Activated T-helper 1 cell treated with anti-CD3 and anti-CD28 coated beads, Interleukin-12 subunit alpha, Interleukin-12 subunit beta, Interleukin-2, Interleukin-4 antibody, amounts not matched to agents 30 ng/mL and 10 ng/mL and 1 ng/mL, durations not matched to agents 14 hours and 24 hours and 36 hours (primary cell): ENCODE results near the gene CYS1. TPM values are rescaled to one million over a fixed set of nuclear protein-coding genes. Genes with fewer than 3 reads are reported as not detected.

ENCODE experiments used
- DNase-seq: peaks from one replicate; pipeline ENCODE4 v3.0.0; 2021; ENCODE audit warnings: low spot score
- H3K27ac Mint-ChIP-seq: one replicate; pipeline ENCODE4 v1.8.0; 2021; ENCODE audit warnings: mild to moderate bottlenecking, mixed read lengths
- H3K27me3 Mint-ChIP-seq: one replicate; pipeline ENCODE4 v1.8.0; 2022; ENCODE audit warnings: mild to moderate bottlenecking, moderate library complexity, mixed read lengths; ENCODE audit not compliant: insufficient read depth
- H3K36me3 Mint-ChIP-seq: one replicate; pipeline ENCODE4 v1.8.0; 2021; ENCODE audit warnings: low read depth, mixed read lengths
- H3K4me1 Mint-ChIP-seq: one replicate; pipeline ENCODE4 v1.8.0; 2021; ENCODE audit warnings: low read depth, mixed read lengths
- H3K4me3 Mint-ChIP-seq: one replicate; pipeline ENCODE4 v1.8.0; 2021; ENCODE audit warnings: mild to moderate bottlenecking, moderate library complexity, mixed read lengths
- H3K9me3 Mint-ChIP-seq: one replicate; pipeline ENCODE4 v1.8.0; 2021; ENCODE audit warnings: mixed read lengths
- intact Hi-C: fragments of 100-400 bp; cut with micrococcal nuclease; formaldehyde crosslinking; loops from one replicate; pipeline ENCODE4 v1.15.1; 2024
- total RNA-seq: library from RNA; stranded (reverse); gene quantifications from 2 replicates; pipeline ENCODE4 v1.2.3, GENCODE V29; 2022

The CYS1 gene, protein sequence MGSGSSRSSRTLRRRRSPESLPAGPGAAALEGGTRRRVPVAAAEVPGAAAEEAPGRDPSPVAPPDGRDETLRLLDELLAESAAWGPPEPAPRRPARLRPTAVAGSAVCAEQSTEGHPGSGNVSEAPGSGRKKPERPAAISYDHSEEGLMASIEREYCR
- total RNA-seq = 0.56 and 0.70 TPM in 2 replicates

GRCh38 chr2:10079870-10080535, at the start of gene CYS1:
Gene CYS1, minus strand, starts transcription at chr2:10080411. Its CDS starts 188 bp downstream, at chr2:10080223.
- intact Hi-C loops = loop anchor here (2.0 to 5.0 kb wide), 2 partner anchors 222 to 589 kb away; partner anchors contain the start of gene HPCAL1
- Mint-ChIP-seq H3K27ac (peak within 1 kb of the TSS; percentile 66), H3K36me3 (peaks cover 1% of the 10 kb centered on the region), H3K4me1 (peaks cover 50% of the 10 kb centered on the region), H3K9me3 (no peaks in the 10 kb centered on the region), H3K27me3 (peaks cover 66% of the 10 kb centered on the region), H3K4me3 (peak within 1 kb of the TSS; percentile 81)
- no peak for DNase-seq

DNA sequence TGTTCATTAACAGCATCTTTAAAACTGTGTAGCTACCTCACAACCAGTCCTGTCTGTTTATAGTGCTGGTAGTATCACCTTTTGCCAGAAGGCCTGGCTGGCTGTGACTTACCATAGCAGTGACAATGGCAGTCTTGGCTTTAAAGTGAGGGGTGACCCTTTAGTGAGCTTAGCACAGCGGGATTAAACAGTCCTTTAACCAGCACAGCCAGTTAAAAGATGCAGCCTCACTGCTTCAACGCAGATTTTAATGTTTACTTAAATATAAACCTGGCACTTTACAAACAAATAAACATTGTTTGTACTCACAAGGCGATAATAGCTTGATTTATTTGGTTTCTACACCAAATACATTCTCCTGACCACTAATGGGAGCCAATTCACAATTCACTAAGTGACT, 49.3 kb upstream of the CYS1 start:
- intact Hi-C loops = no loop called here
- no peak overlapping the region for H3K27ac Mint-ChIP-seq

DNA sequence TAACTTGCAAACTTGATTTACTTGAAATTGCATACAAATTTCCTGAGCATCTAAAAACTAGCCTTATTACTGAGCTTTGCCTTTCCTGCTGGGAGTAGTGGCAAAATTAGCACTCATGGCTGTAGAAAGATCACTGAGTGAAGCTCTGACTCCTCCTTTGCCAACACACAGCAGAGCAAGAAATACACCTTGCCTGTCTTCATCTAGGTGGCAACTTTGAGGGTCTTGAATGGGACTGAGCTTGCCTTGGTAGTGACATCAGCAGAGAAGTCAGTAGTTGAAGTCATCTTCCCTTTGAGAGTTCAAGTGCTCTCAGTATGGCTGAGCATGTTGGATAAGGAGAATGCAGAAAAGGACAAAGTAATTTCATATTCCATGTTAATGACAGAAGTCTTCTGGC, 48.2 kb upstream of the CYS1 start:
- DNase-seq = no peak
- H3K4me1 Mint-ChIP-seq = peaks cover 80% of the 10 kb centered on the region
- H3K27ac Mint-ChIP-seq = peak overlapping the region; percentile 13
- peak overlapping the region; percentile 43 for H3K4me3 Mint-ChIP-seq
- intact Hi-C loops = no loop called here
- H3K36me3 Mint-ChIP-seq = peaks cover 66% of the 10 kb centered on the region
- no peaks in the 10 kb centered on the region for H3K9me3 Mint-ChIP-seq
- no peaks in the 10 kb centered on the region for H3K27me3 Mint-ChIP-seq

More for the DNA sequence above, 49.3 kb upstream of the CYS1 start:
- H3K4me3 Mint-ChIP-seq = peak overlapping the region; percentile 43
- H3K27me3 Mint-ChIP-seq = no peaks in the 10 kb centered on the region
- H3K9me3 Mint-ChIP-seq = no peaks in the 10 kb centered on the region
- H3K36me3 Mint-ChIP-seq = peaks cover 61% of the 10 kb centered on the region
- DNase-seq = no peak
- H3K4me1 Mint-ChIP-seq = peaks cover 71% of the 10 kb centered on the region

DNA sequence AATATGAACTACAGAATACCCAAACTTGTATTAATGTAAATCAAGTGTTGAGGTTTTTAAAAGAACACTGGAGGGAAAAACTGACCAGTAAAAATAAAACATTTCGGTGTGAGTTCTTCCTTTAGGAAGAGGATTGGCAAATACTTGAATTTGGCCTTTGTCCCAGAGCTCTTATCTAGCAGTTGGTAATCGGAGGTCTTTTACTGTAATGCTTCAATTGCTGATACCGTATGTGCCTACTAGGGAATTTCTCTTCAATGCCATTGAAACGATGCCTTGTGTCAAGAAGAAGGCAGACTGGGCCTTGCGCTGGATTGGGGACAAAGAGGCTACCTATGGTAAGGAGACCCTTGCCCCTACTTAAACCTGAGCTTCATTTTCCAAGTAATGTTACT, 46.4 kb upstream of the CYS1 start:
- intact Hi-C loops = no loop called here
- no peak for DNase-seq
- H3K27ac Mint-ChIP-seq = peak overlapping the region; percentile 52
- no peaks in the 10 kb centered on the region for H3K27me3 Mint-ChIP-seq
- peak overlapping the region; percentile 56 for H3K4me3 Mint-ChIP-seq
- H3K36me3 Mint-ChIP-seq = peaks cover 61% of the 10 kb centered on the region
- no peaks in the 10 kb centered on the region for H3K9me3 Mint-ChIP-seq
- H3K4me1 Mint-ChIP-seq = peaks cover 74% of the 10 kb centered on the region

- DNase-seq = no peak
- H3K4me1 Mint-ChIP-seq = peaks cover 78% of the 10 kb centered on the region
- intact Hi-C loops = loop anchor here (2.0 kb wide), 1 partner anchor 205 kb away; no protein-coding TSS in a partner anchor
- peak overlapping the region; percentile 94 for H3K4me3 Mint-ChIP-seq
- H3K36me3 Mint-ChIP-seq = peaks cover 58% of the 10 kb centered on the region
- H3K27me3 Mint-ChIP-seq = no peaks in the 10 kb centered on the region
- H3K27ac Mint-ChIP-seq = peak overlapping the region; percentile 93
- no peaks in the 10 kb centered on the region for H3K9me3 Mint-ChIP-seq
These were observed 45.8 kb upstream of the CYS1 start for GRCh38 chr2:10125842-10126631.

DNA sequence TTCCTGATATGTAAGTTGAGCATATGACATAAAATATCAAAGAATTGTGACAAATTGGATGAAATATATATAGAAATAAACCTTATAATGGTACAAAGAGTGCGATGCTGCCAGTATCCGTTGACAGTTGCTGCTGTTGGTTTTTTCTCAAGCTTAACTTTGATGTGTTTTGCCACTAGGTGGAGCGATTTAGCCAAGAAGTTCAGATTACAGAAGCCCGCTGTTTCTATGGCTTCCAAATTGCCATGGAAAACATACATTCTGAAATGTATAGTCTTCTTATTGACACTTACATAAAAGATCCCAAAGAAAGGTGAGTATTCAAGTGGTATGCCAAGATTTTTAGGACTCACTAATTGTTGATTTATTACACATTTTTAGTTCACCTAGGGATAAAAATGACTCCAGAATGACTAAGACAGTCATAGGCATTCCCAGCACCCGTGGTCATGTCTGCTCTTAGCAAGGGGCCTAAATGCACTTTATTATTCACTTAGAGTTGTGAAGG, 44.4 kb upstream of the CYS1 start:
- intact Hi-C loops = loop anchor here (1.0 to 5.0 kb wide), 8 partner anchors 178 to 688 kb away; partner anchors contain the start of genes HPCAL1 and PDIA6
- H3K9me3 Mint-ChIP-seq = no peaks in the 10 kb centered on the region
- H3K4me1 Mint-ChIP-seq = peaks cover 70% of the 10 kb centered on the region
- DNase-seq = peak; percentile 53
- H3K36me3 Mint-ChIP-seq = peaks cover 52% of the 10 kb centered on the region
- no peaks in the 10 kb centered on the region for H3K27me3 Mint-ChIP-seq
- peak overlapping the region; percentile 93 for H3K27ac Mint-ChIP-seq
- peak overlapping the region; percentile 94 for H3K4me3 Mint-ChIP-seq

- H3K9me3 Mint-ChIP-seq = no peaks in the 10 kb centered on the region
- DNase-seq = no peak
- no peaks in the 10 kb centered on the region for H3K27me3 Mint-ChIP-seq
- peak overlapping the region; percentile 94 for H3K4me3 Mint-ChIP-seq
- peaks cover 65% of the 10 kb centered on the region for H3K4me1 Mint-ChIP-seq
- H3K27ac Mint-ChIP-seq = peak overlapping the region; percentile 93
- peaks cover 43% of the 10 kb centered on the region for H3K36me3 Mint-ChIP-seq
- intact Hi-C loops = loop anchor here (1.0 to 5.0 kb wide), 3 partner anchors 466 to 689 kb away; partner anchors contain the start of gene PDIA6
These were observed 43.1 kb upstream of the CYS1 start for GRCh38 chr2:10123281-10123680.

DNA sequence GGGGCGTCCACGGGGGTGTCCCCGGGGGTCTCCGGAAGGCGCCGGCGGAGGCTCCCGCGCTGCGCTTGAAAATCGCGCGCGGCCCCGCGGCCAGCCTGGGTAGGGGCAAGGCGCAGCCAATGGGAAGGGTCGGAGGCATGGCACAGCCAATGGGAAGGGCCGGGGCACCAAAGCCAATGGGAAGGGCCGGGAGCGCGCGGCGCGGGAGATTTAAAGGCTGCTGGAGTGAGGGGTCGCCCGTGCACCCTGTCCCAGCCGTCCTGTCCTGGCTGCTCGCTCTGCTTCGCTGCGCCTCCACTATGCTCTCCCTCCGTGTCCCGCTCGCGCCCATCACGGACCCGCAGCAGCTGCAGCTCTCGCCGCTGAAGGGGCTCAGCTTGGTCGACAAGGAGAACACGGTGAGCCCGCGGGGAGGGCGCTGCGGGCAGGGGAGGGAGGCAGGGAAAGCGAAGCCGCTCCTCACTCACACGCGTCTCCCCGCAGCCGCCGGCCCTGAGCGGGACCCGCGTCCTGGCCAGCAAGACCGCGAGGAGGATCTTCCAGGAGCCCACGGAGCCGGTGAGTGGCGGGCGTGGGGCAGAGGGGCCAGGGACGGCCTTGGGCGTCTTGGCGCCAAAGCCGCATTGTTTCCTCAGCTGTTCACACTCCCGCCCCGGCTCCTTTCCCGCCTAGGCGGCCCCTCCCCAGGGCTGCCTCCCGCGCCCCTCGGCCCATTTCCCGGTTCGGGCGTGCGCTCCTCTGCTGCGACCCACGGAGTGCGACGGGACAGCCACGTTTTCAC, 42.5 kb upstream of the CYS1 start, which contains the start of gene RRM2:
TSS of gene RRM2 (plus strand) at position 240 of the 781 bp plus-strand sequence. CDS start at position 300, 60 bp downstream.
- Mint-ChIP-seq H3K9me3 (no peaks in the 10 kb centered on the region), H3K4me3 (peak within 1 kb of the TSS; percentile 99), H3K4me1 (peaks cover 65% of the 10 kb centered on the region), H3K36me3 (peaks cover 38% of the 10 kb centered on the region), H3K27ac (peak within 1 kb of the TSS; percentile 100), H3K27me3 (no peaks in the 10 kb centered on the region)
- intact Hi-C loops = loop anchor here (1.0 to 5.0 kb wide), 5 partner anchors 78 to 690 kb away; partner anchors contain the start of genes PDIA6 and TAF1B
- peak; percentile 92 for DNase-seq

GRCh38 chr2:10120877-10121574, 40.8 kb upstream of the CYS1 start:
- peak overlapping the region; percentile 99 for H3K4me3 Mint-ChIP-seq
- H3K36me3 Mint-ChIP-seq = peaks cover 29% of the 10 kb centered on the region
- intact Hi-C loops = loop anchor here (1.0 to 5.0 kb wide), 9 partner anchors 40 to 698 kb away; partner anchors contain the start of genes CPSF3, GRHL1, HPCAL1 and ITGB1BP1
- no peak for DNase-seq
- H3K27me3 Mint-ChIP-seq = no peaks in the 10 kb centered on the region
- peak overlapping the region; percentile 100 for H3K27ac Mint-ChIP-seq
- no peaks in the 10 kb centered on the region for H3K9me3 Mint-ChIP-seq
- peaks cover 52% of the 10 kb centered on the region for H3K4me1 Mint-ChIP-seq

DNA sequence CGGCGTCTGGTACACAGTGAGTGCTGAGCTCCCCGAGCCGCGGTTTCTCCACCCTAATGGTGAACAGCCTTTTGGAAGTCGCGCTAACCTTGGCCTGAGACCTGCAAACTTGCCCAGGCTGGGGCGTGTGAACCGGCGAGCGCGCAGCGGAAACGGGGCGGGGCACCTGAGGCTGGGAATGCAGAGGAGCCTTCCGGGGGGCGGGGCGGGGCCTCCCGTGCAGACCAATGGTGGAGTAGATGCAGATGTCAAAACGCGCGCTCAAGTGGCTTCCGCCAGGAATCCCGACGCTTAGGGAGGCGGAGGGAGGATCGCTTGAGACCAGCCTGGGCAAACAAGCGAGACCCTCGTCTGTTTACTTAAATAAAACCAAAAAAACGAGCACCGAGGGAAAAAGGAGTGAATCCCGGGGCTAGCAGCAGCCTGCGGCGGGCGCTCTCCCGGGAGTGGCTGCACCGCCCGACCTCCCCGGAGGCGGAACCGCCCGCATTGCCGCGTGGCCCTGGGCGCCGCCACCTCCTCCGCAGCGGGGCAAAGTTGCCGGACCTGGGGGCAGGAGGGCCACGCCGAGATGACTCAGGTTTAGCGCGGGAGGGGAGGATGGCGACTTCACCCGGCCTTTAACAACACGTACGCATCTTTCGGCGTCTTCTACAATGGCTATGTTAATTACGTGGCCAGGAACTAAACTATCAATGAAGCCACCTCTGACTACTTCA, 40.1 kb upstream of the CYS1 start:
- no peaks in the 10 kb centered on the region for H3K27me3 Mint-ChIP-seq
- peaks cover 24% of the 10 kb centered on the region for H3K36me3 Mint-ChIP-seq
- H3K4me1 Mint-ChIP-seq = peaks cover 46% of the 10 kb centered on the region
- no peaks in the 10 kb centered on the region for H3K9me3 Mint-ChIP-seq
- H3K27ac Mint-ChIP-seq = peak overlapping the region; percentile 100
- peak overlapping the region; percentile 99 for H3K4me3 Mint-ChIP-seq
- peak; percentile 92 for DNase-seq
- intact Hi-C loops = loop anchor here (1.0 to 5.0 kb wide), 9 partner anchors 39 to 698 kb away; partner anchors contain the start of genes CPSF3, GRHL1, HPCAL1 and ITGB1BP1
